ENCODE results near the gene INTS6. TPM values are rescaled to one million over a fixed set of nuclear protein-coding genes. Genes with fewer than 3 reads are reported as not detected.
"Not testable (repeated sequence)": the region's sequence is repeated elsewhere in the genome, so short reads cannot be mapped to it uniquely, and the experiment has no call there.

The INTS6 gene
- total RNA-seq, 1 experiment from 2014 or later = 27.2 TPM

DNA sequence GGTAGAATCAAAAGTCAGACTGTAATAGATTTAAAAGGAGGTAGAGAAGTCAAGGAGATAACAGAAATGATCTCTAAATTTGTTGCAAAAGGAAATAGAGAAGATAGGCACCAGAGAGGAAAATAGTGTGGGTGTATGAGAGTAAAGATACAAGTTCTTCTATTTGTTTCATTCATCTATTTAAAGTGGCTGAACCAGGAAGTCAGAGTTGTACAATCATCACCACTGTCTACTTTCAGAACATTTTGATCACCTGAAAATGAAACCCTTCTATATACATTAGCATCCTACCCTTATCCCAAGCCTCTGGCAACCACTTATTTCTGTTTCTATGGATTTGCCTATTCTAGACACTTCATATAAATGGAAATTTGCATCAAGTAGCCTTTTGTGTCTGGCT lies 36.7 kb downstream of the INTS6 start:
- Mint-ChIP-seq H3K27me3 (ENCODE audit: low read depth) (no peaks in the 10 kb centered on the region), H3K9me3 (peaks cover 20% of the 10 kb centered on the region), H3K4me3 (no peak overlapping the region), H3K4me1 (peaks cover 11% of the 10 kb centered on the region), H3K36me3 (peaks cover 50% of the 10 kb centered on the region), H3K27ac (no peak overlapping the region)
- no peak for ATAC-seq
- ChIA-PET CTCF (no interaction called here), POLR2A (no interaction called here)
- TF ChIP-seq HMGA2 (CRISPR knock-in tag; IDR thresholded peaks at IDR 0.05) = no peak
- TF ChIP-seq ZNF416 (CRISPR knock-in tag; IDR thresholded peaks at IDR 0.05) = no peak
- no peak for TF ChIP-seq NFE2L1 (CRISPR knock-in tag; IDR thresholded peaks at IDR 0.05)
- TF ChIP-seq OVOL2 (CRISPR knock-in tag; IDR thresholded peaks at IDR 0.05; ENCODE audit: borderline replicate concordance) = no peak
- TF ChIP-seq FOXP1 (CRISPR knock-in tag; IDR thresholded peaks at IDR 0.05; ENCODE audit: borderline replicate concordance) = no peak
- no peak for TF ChIP-seq ELF4 (CRISPR knock-in tag; IDR thresholded peaks at IDR 0.05; ENCODE audit: low read depth)
- no peak for TF ChIP-seq USF1 (CRISPR knock-in tag; IDR thresholded peaks at IDR 0.05)
- TF ChIP-seq ATF2 (CRISPR knock-in tag; IDR thresholded peaks at IDR 0.05; ENCODE audit: borderline replicate concordance, low read depth) = no peak
- no peak for TF ChIP-seq MYBL2 (CRISPR knock-in tag; IDR thresholded peaks at IDR 0.05)
- no peak for TF ChIP-seq KAT7 (CRISPR knock-in tag; IDR thresholded peaks at IDR 0.05; ENCODE audit: borderline replicate concordance)
- no peak for TF ChIP-seq RORB (CRISPR knock-in tag; IDR thresholded peaks at IDR 0.05)
- no peak for TF ChIP-seq GTF2I (CRISPR knock-in tag; conservative IDR thresholded peaks at IDR 0.05)
- TF ChIP-seq NR2C2 (CRISPR knock-in tag; IDR thresholded peaks at IDR 0.05) = no peak
- no peak for TF ChIP-seq ATF1 (CRISPR knock-in tag; IDR thresholded peaks at IDR 0.05)
- TF ChIP-seq FOXJ3 (CRISPR knock-in tag; IDR thresholded peaks at IDR 0.05; ENCODE audit: borderline replicate concordance) = no peak
- no peak for DNase-seq (ENCODE audit: low spot score)

DNA sequence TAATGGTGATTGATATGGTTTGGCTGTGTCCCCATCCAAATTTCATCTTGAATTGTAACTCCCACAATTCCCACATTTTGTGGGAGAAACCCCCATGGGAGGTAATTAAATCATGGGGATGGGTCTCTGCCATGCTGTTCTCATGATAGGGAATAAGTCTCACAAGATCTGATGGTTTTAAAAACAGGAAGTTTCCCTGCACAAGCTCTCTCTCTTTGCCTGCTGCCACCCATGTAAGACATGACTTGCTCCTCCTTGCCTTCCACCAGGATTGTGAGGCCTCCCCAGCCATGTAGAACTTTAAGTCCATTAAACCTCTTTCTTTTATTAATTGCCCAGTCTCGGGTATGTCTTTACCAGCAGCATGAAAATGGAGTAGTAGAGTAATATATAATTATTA lies 37.5 kb downstream of the INTS6 start:
- H3K27ac Mint-ChIP-seq; H3K4me1 Mint-ChIP-seq; H3K27me3 Mint-ChIP-seq (ENCODE audit: low read depth); H3K4me3 Mint-ChIP-seq; ATAC-seq; CTCF ChIA-PET; POLR2A ChIA-PET; DNase-seq (ENCODE audit: low spot score): not testable (repeated sequence)
- Mint-ChIP-seq H3K36me3 (peaks cover 50% of the 10 kb centered on the region), H3K9me3 (peaks cover 20% of the 10 kb centered on the region)

DNA sequence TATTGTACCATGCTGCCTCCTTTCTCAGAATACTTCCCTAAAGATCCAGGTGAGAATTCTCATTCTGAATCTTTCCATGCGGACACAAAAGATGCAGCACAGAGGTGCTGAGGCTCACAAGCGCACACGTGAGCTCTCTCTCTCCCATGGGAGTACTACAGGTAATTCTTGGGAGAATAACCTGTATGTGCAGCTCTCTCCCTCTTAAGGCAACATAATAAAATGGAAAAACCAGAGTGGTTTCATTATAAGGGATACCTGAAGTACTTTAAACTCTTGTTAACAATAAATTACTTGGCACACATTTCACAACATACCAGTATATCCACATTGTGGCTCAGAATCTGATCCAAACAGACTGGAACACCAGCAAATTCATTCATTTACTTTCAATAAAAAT lies 40.4 kb downstream of the INTS6 start:
- no peak for TF ChIP-seq MAX (CRISPR knock-in tag; IDR thresholded peaks at IDR 0.05)
- TF ChIP-seq TCF7 (CRISPR knock-in tag; IDR thresholded peaks at IDR 0.05; ENCODE audit: low read depth) = no peak
- TF ChIP-seq GABPB1 (CRISPR knock-in tag; IDR thresholded peaks at IDR 0.05) = no peak
- TF ChIP-seq E2F5 (CRISPR knock-in tag; IDR thresholded peaks at IDR 0.05) = no peak
- TF ChIP-seq SMAD4 (CRISPR knock-in tag; IDR thresholded peaks at IDR 0.05) = no peak
- TF ChIP-seq ATF2 (CRISPR knock-in tag; IDR thresholded peaks at IDR 0.05; ENCODE audit: borderline replicate concordance, low read depth) = no peak
- no peak for TF ChIP-seq ZNF219 (CRISPR knock-in tag; IDR thresholded peaks at IDR 0.05; ENCODE audit: borderline replicate concordance)
- no peak for TF ChIP-seq MYBL2 (CRISPR knock-in tag; IDR thresholded peaks at IDR 0.05)
- no peak for TF ChIP-seq USF1 (CRISPR knock-in tag; IDR thresholded peaks at IDR 0.05)
- no peak for TF ChIP-seq TEAD4 (CRISPR knock-in tag; IDR thresholded peaks at IDR 0.05)
- TF ChIP-seq TEAD1 (CRISPR knock-in tag; IDR thresholded peaks at IDR 0.05) = no peak
- TF ChIP-seq, protein P1, sequence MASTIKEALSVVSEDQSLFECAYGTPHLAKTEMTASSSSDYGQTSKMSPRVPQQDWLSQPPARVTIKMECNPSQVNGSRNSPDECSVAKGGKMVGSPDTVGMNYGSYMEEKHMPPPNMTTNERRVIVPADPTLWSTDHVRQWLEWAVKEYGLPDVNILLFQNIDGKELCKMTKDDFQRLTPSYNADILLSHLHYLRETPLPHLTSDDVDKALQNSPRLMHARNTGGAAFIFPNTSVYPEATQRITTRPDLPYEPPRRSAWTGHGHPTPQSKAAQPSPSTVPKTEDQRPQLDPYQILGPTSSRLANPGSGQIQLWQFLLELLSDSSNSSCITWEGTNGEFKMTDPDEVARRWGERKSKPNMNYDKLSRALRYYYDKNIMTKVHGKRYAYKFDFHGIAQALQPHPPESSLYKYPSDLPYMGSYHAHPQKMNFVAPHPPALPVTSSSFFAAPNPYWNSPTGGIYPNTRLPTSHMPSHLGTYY (CRISPR knock-in tag; IDR thresholded peaks at IDR 0.05) = no peak
- no peak for TF ChIP-seq ZNF396 (CRISPR knock-in tag; IDR thresholded peaks at IDR 0.05; ENCODE audit: borderline replicate concordance)
- no peak for TF ChIP-seq HMGA2 (CRISPR knock-in tag; IDR thresholded peaks at IDR 0.05)
- no peak for TF ChIP-seq SOX15 (CRISPR knock-in tag; IDR thresholded peaks at IDR 0.05)
- no peak for TF ChIP-seq CBFB (CRISPR knock-in tag; IDR thresholded peaks at IDR 0.05; ENCODE audit: low read depth)
- TF ChIP-seq FOXP1 (CRISPR knock-in tag; IDR thresholded peaks at IDR 0.05; ENCODE audit: borderline replicate concordance) = no peak
- no peak for TF ChIP-seq NFYB (CRISPR knock-in tag; conservative IDR thresholded peaks at IDR 0.05; ENCODE audit: low read depth)
- no peak for TF ChIP-seq NFE2L1 (CRISPR knock-in tag; IDR thresholded peaks at IDR 0.05)
- no peak for ATAC-seq
- peaks cover 20% of the 10 kb centered on the region for H3K9me3 Mint-ChIP-seq
- ChIA-PET POLR2A (no interaction called here), CTCF (no interaction called here)
- peaks cover 9% of the 10 kb centered on the region; the same call in 1 of the 2 replicates for H3K4me1 Mint-ChIP-seq
- no peak for DNase-seq (ENCODE audit: low spot score)
- peaks cover 33% of the 10 kb centered on the region for H3K36me3 Mint-ChIP-seq
- peak overlapping the region; percentile 65 for H3K27ac Mint-ChIP-seq
- H3K27me3 Mint-ChIP-seq (ENCODE audit: low read depth) = no peaks in the 10 kb centered on the region
- H3K4me3 Mint-ChIP-seq = no peak overlapping the region
